Testis (tissue), 2 donors: ENCODE measurements around the gene R3HDM2.

Experiments
- POLR2A ChIP-seq: fragments of 450-650 bp; IDR thresholded peaks from one replicate; pipeline ENCODE4 v1.6.1; 2017; ENCODE audit warnings: antibody characterized with exemption, mild to moderate bottlenecking, moderate library complexity
- TF ChIP-seq, protein P1 (sequence below), 3 experiments: fragments of 450-650 bp in 2 of 3; fragments of 200-600 bp in 1 of 3; sonication (generic) in 1 of 3; IDR thresholded peaks; one replicate each; pipeline ENCODE4 v1.5.1; 2016 to 2019; ENCODE audit warnings: antibody characterized with exemption in 3 of 3, mild to moderate bottlenecking in 2 of 3, moderate library complexity in 1 of 3

DNA sequence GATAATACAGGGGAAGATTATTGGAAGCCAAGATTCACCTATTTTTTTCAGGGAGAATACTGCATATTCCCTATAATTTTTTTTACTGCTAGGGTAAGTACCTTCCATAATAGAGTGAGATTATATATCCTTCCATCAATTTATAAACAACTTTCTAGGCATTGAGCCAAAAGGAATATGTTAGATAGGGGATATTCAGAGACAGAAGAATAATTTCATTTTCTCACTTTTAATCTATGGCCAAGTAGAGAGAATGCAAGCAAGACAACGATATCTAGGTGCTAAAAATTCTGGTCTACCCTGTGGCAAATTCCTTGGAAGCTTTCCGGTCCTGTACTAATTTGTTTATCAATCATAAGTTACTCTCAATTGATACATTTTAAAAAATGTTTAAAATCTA is 110.2 kb downstream of the R3HDM2 start:
- TF ChIP-seq, protein P1, sequence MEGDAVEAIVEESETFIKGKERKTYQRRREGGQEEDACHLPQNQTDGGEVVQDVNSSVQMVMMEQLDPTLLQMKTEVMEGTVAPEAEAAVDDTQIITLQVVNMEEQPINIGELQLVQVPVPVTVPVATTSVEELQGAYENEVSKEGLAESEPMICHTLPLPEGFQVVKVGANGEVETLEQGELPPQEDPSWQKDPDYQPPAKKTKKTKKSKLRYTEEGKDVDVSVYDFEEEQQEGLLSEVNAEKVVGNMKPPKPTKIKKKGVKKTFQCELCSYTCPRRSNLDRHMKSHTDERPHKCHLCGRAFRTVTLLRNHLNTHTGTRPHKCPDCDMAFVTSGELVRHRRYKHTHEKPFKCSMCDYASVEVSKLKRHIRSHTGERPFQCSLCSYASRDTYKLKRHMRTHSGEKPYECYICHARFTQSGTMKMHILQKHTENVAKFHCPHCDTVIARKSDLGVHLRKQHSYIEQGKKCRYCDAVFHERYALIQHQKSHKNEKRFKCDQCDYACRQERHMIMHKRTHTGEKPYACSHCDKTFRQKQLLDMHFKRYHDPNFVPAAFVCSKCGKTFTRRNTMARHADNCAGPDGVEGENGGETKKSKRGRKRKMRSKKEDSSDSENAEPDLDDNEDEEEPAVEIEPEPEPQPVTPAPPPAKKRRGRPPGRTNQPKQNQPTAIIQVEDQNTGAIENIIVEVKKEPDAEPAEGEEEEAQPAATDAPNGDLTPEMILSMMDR (IDR thresholded peaks at IDR 0.05): no peak
- no peak for TF ChIP-seq POLR2A
